ENCODE data around the gene ALK. TPM values are rescaled to one million over a fixed set of nuclear protein-coding genes. Genes with fewer than 3 reads are reported as not detected.
A peak's percentile ranks its signal among the peaks of the same experiment; 100 is the strongest.

The ALK gene
- total RNA-seq, 2 donors from 2014 or later = under 0.01 to 0.26 TPM

DNA sequence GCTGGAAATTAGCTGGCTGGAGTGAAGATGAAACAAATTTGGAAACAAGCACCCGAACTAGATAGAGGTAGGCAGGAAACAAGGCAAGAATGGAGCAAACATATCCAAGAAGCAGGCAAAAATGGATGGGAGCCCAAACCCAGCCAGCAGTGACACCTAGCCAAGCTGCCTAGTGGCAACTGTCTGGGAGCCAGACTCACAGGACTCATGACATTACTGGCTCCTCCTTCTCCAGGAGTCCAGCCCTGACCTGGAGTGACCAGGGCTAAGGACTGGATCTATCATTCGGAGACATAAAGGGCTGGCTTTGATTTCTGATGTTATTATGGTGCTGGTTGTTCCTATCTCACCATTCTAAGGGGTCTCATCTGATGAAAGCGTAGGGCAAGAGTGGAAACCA lies 21.3 kb upstream of the ALK start:
- Histone ChIP-seq H3K9me3 (no peaks in the 10 kb centered on the region), H3K36me3 (replicated peaks in 1 of 2; ENCODE audit: insufficient read depth in 1 of 2, low read depth in 2 of 2) (no peaks in the 10 kb centered on the region), H3K4me1 (no peaks in the 10 kb centered on the region), H3K4me3 (no peak overlapping the region), H3K27ac (no peak overlapping the region), H3K27me3 (no peaks in the 10 kb centered on the region)
- ATAC-seq (no peak), DNase-seq (no peak)
- TF ChIP-seq POLR2A (IDR thresholded peaks at IDR 0.05) = no peak
- TF ChIP-seq, protein P1, sequence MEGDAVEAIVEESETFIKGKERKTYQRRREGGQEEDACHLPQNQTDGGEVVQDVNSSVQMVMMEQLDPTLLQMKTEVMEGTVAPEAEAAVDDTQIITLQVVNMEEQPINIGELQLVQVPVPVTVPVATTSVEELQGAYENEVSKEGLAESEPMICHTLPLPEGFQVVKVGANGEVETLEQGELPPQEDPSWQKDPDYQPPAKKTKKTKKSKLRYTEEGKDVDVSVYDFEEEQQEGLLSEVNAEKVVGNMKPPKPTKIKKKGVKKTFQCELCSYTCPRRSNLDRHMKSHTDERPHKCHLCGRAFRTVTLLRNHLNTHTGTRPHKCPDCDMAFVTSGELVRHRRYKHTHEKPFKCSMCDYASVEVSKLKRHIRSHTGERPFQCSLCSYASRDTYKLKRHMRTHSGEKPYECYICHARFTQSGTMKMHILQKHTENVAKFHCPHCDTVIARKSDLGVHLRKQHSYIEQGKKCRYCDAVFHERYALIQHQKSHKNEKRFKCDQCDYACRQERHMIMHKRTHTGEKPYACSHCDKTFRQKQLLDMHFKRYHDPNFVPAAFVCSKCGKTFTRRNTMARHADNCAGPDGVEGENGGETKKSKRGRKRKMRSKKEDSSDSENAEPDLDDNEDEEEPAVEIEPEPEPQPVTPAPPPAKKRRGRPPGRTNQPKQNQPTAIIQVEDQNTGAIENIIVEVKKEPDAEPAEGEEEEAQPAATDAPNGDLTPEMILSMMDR (IDR thresholded peaks at IDR 0.05) = no peak
- WGBS, 2 donors = 68 to 72% methylated on average over 3 of the region's 3 CpGs
- intact Hi-C loops (cut with DNase I) = no loop called here

DNA sequence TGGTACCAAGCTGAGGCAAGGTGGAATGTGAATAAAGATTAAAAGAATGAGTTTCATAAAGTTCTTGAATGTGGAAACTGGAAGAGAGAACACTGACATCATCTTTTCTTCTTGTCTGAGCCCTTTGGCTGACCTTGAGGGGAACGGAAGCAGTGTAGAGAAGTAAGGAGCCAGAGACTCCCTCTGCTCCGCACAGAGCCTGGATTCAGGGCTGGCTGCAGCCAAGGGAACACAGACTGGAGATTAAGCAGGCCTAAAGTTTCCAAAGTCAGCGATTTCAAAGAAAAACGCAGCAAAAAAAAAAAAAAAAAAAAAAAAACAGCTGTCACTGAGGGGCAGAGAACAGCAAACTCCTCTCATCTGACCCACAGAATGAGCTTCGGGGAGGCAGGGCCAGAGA lies 19.3 kb upstream of the ALK start:
- Histone ChIP-seq H3K4me3 (no peak overlapping the region), H3K27ac (no peak overlapping the region), H3K9me3 (no peaks in the 10 kb centered on the region), H3K36me3 (replicated peaks in 1 of 2; ENCODE audit: insufficient read depth in 1 of 2, low read depth in 2 of 2) (no peaks in the 10 kb centered on the region), H3K4me1 (no peaks in the 10 kb centered on the region), H3K27me3 (peaks cover 0 to 7% of the 10 kb centered on the region in 2 donors)
- intact Hi-C loops (cut with DNase I) = no loop called here
- DNase-seq = peak in 2 of 4 donors; percentile 11 to 39
- WGBS, 2 donors = 58 to 60% methylated on average over 4 to 5 of the region's 5 CpGs
- peak; percentile 74 for ATAC-seq
- TF ChIP-seq POLR2A (IDR thresholded peaks at IDR 0.05) = no peak
- TF ChIP-seq, protein P1 (IDR thresholded peaks at IDR 0.05) = no peak

DNA sequence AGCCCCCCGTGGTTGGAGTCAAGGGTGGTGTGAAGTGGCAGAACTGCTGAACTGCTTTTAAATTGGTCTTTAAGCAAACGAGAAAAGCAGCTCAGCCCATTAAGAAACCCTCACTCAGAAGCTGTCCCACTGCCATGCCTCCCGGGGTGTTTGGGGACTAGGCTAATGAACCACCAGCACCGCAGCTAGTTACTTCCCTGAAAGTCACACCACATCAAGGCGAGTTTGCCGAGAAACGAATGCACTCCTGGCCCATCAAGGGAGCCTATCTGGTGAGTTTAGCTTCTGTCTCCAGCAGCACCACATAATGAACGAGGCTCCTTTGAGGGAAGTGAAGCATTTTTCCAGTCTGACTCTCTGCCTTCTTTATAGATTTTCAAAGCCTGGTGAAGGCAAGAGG lies 14.6 kb upstream of the ALK start:
- intact Hi-C loops (cut with DNase I) = no loop called here
- H3K4me1 ChIP-seq = no peaks in the 10 kb centered on the region
- DNase-seq (no peak), ATAC-seq (no peak)
- no peak overlapping the region for H3K27ac ChIP-seq
- peaks cover 0 to 7% of the 10 kb centered on the region in 2 donors for H3K27me3 ChIP-seq
- H3K4me3 ChIP-seq = no peak overlapping the region
- H3K36me3 ChIP-seq (replicated peaks in 1 of 2; ENCODE audit: insufficient read depth in 1 of 2, low read depth in 2 of 2) = no peaks in the 10 kb centered on the region
- TF ChIP-seq, protein P1 (IDR thresholded peaks at IDR 0.05) = no peak
- TF ChIP-seq POLR2A (IDR thresholded peaks at IDR 0.05) = no peak
- 46 to 58% methylated on average over 8 of the region's 8 CpGs for WGBS, 2 donors
- H3K9me3 ChIP-seq = no peaks in the 10 kb centered on the region

DNA sequence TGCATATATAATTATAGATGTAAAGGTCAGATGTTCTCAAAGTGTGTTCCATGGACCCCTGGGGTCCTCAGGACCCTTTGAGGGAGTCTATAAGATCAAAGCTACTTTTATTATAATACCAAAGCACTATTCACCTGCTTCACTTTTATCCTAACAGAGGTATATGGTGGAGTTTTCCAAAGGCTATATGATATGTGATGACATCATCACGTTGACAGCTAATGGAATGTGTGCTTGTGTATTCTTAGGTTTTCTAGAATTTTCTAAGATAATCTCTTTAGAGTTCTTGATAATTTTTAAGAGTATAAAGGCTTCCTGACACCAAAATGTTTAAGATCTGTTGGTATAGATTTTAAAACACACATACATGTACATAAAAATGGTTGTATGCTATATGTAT lies 10.4 kb upstream of the ALK start:
- intact Hi-C loops (cut with DNase I) = no loop called here
- ATAC-seq = no peak
- no peak overlapping the region for H3K4me3 ChIP-seq
- no peaks in the 10 kb centered on the region for H3K9me3 ChIP-seq
- H3K27me3 ChIP-seq = peaks cover 0 to 7% of the 10 kb centered on the region in 2 donors
- DNase-seq = no peak
- TF ChIP-seq, protein P1 (IDR thresholded peaks at IDR 0.05) = no peak
- TF ChIP-seq POLR2A (IDR thresholded peaks at IDR 0.05) = no peak
- 0 to 32% methylated on average over 1 of the region's 1 CpG for WGBS, 2 donors
- no peaks in the 10 kb centered on the region for H3K36me3 ChIP-seq (replicated peaks in 1 of 2; ENCODE audit: insufficient read depth in 1 of 2, low read depth in 2 of 2)
- no peaks in the 10 kb centered on the region for H3K4me1 ChIP-seq
- no peak overlapping the region for H3K27ac ChIP-seq

DNA sequence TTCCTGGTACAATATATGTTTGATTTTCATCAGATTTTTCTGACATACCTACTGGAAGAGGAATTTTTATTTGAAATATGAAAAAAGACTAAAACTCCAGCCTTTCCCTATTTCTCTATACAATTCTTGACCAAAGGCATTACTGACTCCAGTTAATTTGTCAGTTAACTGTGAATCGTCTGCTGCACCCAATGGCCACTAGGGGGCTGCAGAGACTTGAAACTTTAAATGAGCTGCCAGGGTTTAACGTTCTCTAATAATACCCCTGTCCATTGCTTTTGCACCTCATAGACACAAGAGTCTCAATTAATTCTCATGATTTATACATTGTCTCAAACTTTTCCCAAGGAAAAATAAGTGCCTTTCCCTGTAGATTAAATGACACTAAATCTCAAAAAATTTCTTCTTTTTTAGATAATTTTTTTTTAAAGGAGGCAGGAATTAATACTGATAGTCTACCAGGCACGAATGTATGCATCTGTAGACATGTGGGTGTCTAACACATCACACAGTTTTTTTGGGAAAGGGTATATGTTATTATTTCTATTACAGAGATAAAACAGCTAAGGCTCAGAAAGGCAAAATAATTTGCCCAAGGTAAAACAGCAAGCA lies 1.8 kb upstream of the ALK start:
- intact Hi-C loops (cut with DNase I) = no loop called here
- TF ChIP-seq POLR2A (IDR thresholded peaks at IDR 0.05) = no peak
- TF ChIP-seq, protein P1 (IDR thresholded peaks at IDR 0.05) = peak; percentile 75 to 95 (median 80)
- Histone ChIP-seq H3K36me3 (replicated peaks in 1 of 2; ENCODE audit: insufficient read depth in 1 of 2, low read depth in 2 of 2) (no peaks in the 10 kb centered on the region), H3K4me3 (no peak overlapping the region), H3K27ac (no peak overlapping the region), H3K27me3 (peaks cover 0 to 14% of the 10 kb centered on the region in 2 donors), H3K9me3 (no peaks in the 10 kb centered on the region), H3K4me1 (peaks cover 23% of the 10 kb centered on the region)
- ATAC-seq = no peak
- 16 to 18% methylated on average over 3 of the region's 3 CpGs for WGBS, 2 donors
- peak; percentile 66 to 77 (median 70) for DNase-seq
